HG03558 (cell line): Measurements from ENCODE around the gene ARSB.
A peak's percentile ranks its signal among the peaks of the same experiment; 100 is the strongest.
"Not testable (repeated sequence)": the region's sequence is repeated elsewhere in the genome, so short reads cannot be mapped to it uniquely, and the experiment has no call there.

Source experiments
- ATAC-seq: cut with Tn5 transposase; IDR thresholded peaks from one replicate; pipeline ENCODE4 v1.9.1; 2021; ENCODE audit warnings: moderate number of reproducible peaks; ENCODE audit not compliant: unreplicated experiment; ENCODE audit errors: extremely low read depth

The ARSB gene

DNA sequence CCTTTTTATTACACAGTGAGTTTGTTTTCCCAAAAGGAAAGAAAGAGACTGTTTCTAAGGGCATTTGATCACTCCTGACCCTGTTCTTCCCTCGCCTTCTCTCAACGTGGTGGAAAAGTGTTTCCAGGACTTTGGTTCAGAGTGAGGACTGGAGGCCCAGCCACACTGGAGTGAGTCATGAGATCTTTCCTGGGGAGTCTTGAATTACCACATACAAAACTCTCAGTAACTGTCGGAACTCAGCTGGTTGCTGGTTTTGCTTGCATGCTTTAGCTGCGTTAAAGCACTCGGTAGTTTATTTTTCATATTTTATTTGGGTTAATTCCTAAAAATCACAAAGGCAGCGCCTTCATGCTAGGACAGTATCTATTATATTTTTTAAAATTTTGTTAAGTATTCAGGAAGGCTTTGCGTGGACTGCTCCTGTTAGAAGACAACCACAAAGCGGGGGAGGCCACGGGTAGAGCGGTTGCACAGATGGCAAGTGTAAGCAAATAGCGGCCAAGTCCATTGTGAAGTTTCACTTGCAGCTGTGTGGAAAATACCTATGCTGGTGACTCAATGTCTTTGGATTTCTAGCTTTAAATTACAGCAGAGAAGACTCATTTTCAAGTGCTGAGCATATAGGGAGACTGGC, 77.7 kb downstream of the ARSB start:
- ATAC-seq = no peak

DNA sequence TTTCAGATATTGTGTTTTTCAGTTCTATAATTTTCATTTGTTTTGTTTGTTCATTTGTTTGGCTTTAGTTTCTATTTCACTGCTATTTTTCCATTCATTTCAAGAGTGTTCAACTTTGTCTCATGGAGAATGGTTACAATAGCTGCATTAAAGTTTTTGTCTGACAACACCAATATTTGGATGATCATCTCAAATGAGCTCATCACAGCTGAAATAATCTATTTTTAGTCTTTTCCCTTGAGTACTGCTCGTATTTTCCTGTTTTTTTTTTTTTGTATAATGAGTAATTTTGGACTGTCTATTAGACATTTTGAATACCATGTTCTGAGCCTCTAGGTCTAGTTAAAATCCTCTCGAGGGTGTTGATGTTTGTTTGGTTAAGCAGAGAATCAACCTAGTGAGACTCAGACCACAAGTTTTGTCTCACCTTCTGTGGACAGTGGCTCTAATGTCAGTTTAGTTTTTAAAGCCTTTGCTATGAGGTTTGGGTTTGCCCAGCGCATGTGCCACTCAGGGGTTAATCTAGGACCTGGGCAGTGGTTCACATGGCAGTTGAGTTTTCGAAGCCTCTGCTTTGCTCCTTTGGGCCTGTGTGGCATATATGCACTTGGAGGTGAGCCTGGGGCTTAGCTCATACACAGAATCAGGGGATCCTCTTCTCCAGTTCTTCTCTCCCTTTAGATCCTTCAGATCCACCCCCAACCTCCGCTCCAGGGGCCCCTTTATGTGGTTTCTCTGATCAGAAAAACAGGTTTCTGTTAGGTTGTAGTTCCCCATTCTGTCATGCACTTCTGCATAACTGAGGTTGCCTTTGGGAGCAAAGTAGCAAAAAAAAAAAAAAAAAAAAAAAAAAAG, 79.8 kb downstream of the ARSB start:
- no peak for ATAC-seq

DNA sequence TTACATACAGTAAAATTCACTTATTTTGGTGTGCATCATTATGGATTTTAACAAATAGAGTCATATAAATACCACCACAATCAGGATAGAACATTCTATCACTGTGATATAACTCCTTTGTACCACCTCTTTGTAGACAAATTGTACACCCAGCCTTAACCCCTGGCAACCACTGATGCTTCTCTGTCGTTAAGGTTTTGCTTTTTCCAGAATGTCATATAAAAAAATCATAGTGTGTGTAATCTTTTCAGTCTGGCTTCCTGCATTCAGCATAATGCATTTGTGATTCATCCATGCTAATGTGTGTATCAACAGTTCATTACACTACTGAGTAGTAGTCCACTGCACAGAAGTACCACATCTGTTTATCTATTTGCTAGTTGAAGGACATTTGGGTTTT, 81.2 kb downstream of the ARSB start:
- ATAC-seq = no peak

DNA sequence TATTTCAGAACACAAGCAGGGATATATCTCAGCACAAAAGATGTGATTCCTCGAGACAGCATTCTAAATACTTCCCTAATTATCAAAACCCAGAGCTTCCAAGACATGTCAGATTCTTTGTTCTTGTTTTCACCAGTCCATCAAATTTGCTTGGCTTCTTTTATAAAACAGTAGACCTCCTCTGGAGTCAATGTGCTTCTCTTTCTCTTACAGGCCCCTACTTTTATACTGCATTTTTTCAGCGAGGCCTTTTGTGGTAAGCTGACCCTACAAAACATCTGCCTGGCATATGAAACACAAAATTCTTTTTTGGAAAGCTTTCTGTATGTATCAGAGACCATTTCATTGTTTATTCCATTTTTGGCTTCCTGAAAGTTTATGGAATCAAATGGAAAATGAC, 81.8 kb downstream of the ARSB start:
- ATAC-seq = no peak

DNA sequence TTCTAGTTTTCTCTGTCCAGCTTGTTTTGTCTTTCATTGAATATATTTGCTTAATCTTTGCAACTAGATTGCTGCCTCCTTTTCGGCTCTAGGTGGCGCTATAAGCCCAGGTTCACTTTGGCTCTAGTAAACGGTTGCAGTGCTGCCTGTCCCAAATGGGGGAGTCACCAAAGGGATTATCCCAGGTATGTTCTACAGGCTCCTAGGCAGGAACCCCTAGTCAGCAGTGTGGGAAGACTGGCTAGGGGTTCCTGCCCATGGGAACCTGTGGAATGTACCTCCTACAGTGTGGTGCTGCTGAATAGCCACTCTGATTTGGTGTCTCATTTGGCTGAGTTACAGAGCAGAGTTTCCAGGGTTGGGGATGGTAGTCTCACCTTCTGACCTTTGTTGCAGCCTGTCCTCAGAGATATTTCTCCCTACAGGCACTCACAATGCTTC, 85.2 kb downstream of the ARSB start:
- ATAC-seq = no peak

DNA sequence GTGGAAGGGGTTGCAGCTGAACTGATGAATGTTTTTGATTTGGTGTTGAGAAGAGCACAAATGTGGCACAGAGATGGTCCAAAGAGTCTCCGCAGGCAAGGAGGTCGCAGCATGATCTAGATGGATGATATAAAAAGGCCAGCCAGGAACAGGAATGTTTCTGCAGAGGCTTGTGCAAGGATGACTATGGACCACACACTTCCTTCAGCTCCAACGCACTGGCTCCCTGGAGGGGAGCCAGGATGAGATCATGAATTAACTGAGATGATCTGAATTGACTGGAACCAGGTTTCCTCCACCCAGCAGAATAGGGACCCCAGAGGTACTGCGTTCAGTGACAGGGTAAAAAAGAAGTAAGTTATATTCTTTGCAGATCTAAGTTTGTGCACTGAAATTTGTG, 89.0 kb downstream of the ARSB start:
- no peak for ATAC-seq

DNA sequence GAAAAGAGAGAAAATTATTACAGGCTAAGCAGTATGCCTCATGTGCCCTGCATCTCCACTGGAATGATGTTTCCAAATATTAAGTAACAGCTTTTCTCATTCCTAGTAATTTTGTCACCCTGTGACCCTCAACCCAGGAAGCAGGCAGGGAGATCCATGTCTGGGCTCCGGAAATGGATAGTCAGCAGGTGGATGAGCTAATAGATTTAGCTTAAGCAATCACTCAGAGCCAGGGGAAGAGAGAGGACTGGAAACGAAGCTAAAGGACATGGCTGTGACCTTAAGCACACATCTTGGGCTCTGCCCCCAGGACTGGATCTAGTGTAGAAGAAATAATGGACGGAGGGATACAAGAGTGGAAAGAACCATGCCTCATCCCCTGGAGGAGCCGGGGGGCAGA, 89.5 kb downstream of the ARSB start:
- ATAC-seq = no peak

DNA sequence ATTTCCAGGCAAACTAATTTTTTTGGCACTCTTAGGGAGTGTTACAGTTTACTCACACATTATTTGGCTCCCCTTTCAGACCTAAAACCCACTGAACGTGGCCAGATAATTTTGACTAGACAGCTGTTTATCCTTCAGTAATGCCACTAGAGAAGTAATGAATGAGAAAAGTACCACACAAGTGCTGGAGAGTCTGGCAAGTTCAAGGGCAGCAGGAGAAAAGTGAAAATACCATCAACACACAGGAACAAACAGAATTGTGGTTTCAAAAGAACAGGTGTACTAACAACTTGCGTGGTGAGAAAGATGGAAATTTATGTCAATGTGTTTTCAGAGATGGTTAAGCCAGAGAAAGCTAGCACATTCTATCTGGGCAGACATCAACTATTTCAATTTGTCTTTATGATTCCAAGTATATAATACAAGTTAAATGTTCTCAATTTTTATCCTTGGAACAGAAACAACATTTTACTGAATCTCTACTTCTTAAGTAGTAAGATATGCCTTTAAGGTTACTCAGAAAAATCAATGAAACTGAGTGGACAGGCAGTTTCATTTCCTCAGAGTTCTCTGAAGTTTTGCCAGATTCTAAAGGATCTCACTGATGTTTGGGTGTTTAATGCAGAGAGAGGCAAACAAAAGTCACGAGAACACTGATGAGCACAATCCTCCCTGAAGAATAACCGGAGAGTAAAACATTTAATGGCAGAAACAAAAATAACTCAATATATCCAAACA, 91.0 kb downstream of the ARSB start:
- ATAC-seq = no peak

DNA sequence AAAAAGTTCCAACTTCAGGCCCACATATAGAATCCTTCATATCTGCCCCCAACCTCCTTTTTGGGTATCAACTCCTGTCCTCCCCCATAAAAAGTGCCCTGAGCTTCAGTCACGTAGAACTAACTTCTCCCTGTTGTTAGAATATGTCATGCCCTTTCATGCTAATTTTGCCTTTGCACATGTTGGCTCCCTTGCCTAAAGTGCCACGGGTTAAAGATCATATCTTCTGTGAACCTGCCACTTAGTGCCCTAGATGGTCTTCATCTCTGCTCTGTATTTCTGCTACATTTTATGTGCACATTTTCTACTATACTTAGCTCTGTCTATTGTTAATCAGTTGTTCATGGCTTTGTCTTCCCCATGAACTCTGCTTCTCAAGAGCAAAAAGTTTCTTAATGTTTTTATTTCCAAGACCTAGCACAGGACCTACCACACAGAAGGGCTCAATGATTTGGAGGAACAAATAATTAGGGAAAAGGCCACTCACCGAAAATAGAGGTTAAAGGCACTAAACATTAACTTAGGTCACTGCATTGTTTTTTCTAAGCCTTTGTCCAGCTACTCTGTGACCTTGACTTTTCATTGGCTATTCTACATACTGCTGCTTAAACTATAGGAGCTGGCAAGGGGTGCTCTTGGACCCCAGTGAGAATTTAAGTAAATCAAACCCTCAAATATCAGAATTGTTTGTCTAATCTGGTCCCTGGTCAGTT, 94.3 kb downstream of the ARSB start:
- ATAC-seq = no peak

DNA sequence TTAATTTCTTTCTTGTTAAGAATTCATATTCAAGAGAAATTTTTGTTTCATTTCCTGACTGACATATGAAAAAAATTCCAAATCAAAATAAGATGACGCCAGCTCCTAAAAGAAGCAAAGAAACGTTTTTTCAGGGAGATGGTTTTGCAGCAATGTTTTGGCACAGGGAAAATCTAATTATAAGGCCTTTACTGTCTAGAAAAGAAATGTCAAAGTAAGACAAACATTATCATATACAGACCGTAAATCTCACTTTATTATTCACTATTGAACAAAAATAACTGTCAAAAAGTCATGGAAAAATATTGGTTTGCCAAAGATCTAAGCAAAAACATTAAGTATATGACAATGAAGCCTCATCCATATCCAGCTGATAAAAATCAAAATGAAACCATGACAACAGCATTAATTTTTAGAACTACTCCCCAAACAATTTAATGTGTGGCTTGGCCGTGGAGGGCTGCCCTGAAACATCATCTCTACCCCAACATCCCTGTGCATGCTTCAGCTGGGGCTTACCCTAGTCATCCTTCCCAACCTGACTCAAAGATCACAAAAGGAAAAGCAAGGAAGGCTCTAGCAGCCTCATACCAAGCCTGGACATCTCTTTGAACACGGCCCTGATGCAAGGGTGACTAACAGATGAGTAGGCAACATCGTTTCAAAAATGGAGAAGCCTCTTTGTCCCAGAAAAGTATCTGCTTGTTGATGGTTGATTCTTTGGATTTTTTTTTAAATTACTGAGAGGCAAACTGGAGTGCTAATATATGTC, 95.6 kb downstream of the ARSB start:
- ATAC-seq = no peak

DNA sequence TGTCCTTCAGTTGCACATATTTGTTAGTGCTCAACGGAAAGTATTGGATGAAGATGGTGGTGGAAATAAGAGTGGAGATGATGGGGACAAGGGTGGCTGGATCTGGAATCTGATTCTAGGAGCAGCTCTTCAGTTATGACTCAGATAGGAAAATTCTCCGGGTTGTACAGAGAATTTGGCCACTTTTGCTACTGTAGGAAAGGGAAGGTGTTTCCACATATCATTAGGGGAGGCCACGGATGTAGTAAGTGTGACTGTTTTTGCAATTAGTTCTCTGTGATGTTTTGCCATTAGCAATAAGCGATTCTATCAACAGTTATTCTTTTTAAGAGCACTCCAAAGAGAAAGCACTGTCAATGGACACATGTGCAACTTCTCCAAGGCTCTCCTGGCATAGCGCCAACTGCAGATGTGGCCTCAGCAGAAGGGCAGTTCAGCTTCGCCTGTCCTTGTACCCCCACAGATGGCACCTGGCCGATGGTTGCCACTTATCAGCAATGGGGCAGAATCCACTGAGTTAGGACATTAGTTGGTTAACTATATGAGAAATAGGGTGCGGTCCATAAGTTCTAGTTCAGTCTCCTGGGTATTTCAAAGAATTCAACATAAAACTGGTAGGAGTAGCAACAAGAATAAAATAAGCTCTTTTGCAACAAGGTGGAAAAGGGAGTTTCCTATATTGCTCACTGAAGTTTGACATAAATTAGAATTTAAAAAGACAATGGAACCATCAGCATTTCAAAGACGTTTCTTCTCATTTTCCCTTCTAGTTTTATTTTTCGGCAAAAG, 96.3 kb downstream of the ARSB start:
- ATAC-seq = no peak

DNA sequence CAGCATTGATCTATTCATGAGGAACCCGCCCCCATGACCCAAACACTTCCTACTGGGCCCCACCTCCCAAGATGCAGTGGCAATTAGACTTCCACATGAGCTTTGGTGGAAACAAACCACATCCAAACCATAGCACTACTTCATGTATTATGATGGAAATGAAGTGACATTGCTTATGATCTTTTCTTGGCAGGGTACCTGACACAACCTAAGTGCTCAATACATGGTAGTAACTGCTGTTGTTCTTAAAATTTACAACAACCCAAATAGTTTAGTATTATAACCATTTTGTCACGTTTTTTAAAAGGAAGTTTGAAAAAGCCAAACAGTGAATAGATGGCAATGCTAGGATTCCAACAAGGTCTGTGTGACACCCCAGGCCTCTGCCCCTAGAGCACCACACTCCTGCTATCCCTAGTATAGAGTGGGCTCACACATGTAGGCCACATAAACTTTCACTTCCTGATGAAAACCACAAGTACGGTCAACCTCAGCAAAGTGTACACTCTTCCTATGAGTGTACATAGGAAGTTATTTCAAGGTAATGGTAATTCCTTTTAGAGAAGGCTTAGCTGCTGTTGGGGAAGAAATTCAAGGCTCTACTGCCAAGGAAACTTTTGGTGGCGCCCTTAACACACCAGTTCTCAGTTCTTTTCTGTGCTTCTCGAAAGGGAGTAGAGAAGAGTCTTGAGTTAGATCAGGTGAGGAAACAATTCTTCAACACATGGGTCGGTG, 97.6 kb downstream of the ARSB start:
- ATAC-seq = peak; percentile 95

DNA sequence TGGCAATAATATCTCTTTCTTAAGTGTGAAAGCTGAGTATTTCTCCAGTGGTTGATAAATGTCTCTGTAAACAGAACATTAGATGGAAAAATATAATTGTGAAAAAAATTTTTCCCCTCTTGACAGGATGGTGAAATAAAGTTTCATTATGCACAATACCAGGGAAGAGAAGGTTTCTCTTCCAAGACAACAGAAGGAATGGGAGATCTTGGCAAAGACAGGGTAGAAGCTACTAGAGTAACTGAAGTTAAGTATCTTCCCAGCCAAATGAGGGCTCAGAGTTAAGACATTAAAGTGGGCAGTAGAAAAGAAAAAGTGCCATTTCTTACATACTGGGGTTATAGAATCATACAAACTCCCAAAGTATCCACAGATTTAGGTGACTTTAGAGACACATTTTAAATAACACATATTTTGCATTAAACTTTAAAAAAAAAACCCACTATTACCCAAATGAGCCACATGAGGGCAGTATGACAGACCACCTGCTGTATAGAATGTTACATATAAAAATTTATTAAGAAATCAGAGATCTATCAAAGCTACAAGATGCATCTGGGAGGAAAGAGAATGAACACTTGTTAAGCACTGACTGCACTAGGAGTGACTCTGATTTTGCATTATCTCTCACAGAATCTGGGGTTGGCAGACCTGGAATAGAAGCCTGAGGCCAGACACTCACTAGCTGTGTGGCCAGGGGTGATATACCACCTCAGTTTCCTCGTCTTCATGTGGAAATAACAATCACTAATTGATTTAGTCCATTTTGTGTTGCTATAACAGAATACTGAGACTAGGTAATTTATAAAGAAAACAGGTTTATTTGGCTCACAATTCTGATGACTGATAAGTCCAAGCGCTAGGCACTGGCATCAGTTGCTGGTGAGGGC, 98.5 kb downstream of the ARSB start:
- ATAC-seq = no peak

DNA sequence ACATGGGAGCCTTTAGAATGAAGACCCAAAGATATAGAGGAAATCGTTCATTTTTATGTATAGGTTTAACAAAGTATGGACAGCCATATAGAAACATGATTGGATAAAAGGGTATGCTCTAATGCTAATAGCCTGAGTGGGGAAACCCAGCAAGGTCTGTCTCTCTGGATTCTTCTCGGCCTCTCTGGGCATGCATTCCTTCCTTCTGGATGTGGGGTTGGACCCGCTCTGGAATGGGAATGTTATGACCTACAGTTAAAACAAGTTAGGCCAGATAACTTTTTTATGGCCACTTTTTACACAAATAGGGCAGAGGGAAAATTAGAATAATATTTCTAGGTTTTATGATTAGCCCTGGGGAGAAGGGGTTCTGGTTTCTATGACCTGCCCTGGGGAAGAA, 103.2 kb downstream of the ARSB start:
- no peak for ATAC-seq

DNA sequence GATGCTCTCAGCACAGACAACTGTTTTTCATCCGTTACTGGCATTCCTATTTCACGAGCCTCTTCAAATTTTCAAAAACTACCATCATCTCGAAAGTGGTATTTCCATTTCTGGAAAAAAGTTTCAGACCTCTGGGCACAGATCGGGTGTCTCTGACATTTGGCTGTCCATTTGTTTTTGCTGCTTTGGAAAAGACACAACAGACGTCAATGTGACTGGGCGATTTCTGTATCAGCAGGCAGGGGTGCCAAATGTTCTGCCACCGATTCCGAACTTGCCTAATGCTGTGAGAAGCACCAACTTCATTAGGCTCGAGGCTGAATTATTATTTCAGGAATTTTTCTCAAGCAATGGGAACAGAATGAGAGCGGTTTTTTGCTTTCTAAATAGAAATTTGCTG, 105.6 kb downstream of the ARSB start:
- no peak for ATAC-seq

DNA sequence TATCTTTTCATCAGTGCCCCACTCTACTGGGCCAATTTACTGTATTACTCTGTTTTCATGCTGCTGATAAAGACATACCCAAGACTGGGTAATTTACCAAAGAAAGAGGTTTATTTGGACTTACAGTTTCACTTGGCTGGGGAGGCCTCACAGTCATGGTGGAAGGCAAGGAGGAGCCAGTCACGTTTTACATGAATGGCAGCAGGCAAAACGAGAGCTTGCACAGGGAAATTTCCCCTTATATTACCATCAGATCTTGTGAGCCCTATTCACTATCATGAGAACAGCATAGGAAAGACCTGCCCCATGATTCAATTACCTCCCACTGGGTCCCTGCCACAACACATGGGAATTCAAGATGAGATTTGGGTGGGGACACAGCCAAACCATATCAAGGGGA, 119.0 kb downstream of the ARSB start:
- not testable (repeated sequence) for ATAC-seq

DNA sequence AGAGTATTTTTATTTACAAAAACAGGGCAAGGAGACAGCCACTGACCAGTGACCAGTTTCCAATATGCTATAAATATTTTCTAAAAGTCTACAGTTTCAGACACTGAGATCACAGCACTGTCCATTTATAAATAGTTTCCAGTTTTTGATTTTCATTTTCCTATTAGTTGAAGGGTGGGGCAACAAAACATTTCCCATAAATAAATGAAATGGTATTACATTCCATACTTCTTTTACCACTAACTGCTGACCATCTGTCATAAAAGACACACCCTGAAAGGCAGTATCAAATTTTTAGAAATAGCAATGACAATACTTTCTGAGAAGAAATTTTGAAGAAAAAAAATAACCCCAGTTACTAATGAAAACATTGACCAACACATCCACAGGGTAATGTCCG, 126.7 kb downstream of the ARSB start:
- ATAC-seq = no peak
